WTC11 (cell line): Measurements from ENCODE around the gene CREBRF.

Experiments used
- AFF4 ChIP-seq: sonication (generic); formaldehyde crosslinking; IDR thresholded peaks from 2 replicates; pipeline ENCODE4 v1.8.1; 2023; ENCODE audit warnings: mild to moderate bottlenecking, missing genetic modification reagents, borderline replicate concordance
- ATF6 ChIP-seq: sonication (generic); formaldehyde crosslinking; IDR thresholded peaks from 2 replicates; pipeline ENCODE4 v1.8.1; 2023; ENCODE audit warnings: mild to moderate bottlenecking, missing genetic modification reagents
- CTCF ChIP-seq: fragments of 200-600 bp; IDR thresholded peaks from 2 replicates; pipeline ENCODE4 v1.8.0; 2022; ENCODE audit warnings: antibody characterized with exemption
- E2F4 ChIP-seq: sonication (generic); formaldehyde crosslinking; IDR thresholded peaks from 2 replicates; pipeline ENCODE4 v1.8.1; 2022; ENCODE audit warnings: low read depth, mild to moderate bottlenecking, moderate library complexity, missing genetic modification reagents, borderline replicate concordance
- ELF4 ChIP-seq: sonication (generic); formaldehyde crosslinking; IDR thresholded peaks from 2 replicates; pipeline ENCODE4 v1.8.1; 2022; ENCODE audit warnings: low read depth, mild to moderate bottlenecking, moderate library complexity, missing genetic modification reagents
- EMX1 ChIP-seq: fragments of 250-450 bp; sonication (Bioruptor Pico); IDR thresholded peaks from 2 replicates; pipeline ENCODE4 v1.8.0; 2021; ENCODE audit warnings: mild to moderate bottlenecking
- ETV6 ChIP-seq: sonication (generic); formaldehyde crosslinking; IDR thresholded peaks from 2 replicates; pipeline ENCODE4 v1.8.1; 2022; ENCODE audit warnings: mild to moderate bottlenecking, missing genetic modification reagents
- IRF2 ChIP-seq: sonication (generic); formaldehyde crosslinking; IDR thresholded peaks from 2 replicates; pipeline ENCODE4 v1.8.0; 2022; ENCODE audit warnings: low read depth, missing genetic modification reagents, borderline replicate concordance
- NFYB ChIP-seq: sonication (generic); formaldehyde crosslinking; conservative IDR thresholded peaks from 2 replicates; pipeline ENCODE4 v1.8.0; 2022; ENCODE audit warnings: low read depth, missing genetic modification reagents
- RORB ChIP-seq: fragments of 250-450 bp; sonication (Bioruptor Pico); IDR thresholded peaks from 2 replicates; pipeline ENCODE4 v1.9.0; 2021; ENCODE audit warnings: mild to moderate bottlenecking
- ZBTB43 ChIP-seq: sonication (generic); formaldehyde crosslinking; IDR thresholded peaks from 2 replicates; pipeline ENCODE4 v1.8.1; 2023; ENCODE audit warnings: mild to moderate bottlenecking, missing genetic modification reagents
- TF ChIP-seq, protein P1 (sequence below): sonication (generic); formaldehyde crosslinking; IDR thresholded peaks from 2 replicates; pipeline ENCODE4 v1.8.1; 2022; ENCODE audit warnings: mild to moderate bottlenecking, missing genetic modification reagents, moderate library complexity, borderline replicate concordance

- TF ChIP-seq ATF6 (CRISPR knock-in tag) (no peak), CTCF (no peak), NFYB (CRISPR knock-in tag) (no peak), ZBTB43 (CRISPR knock-in tag) (no peak), RORB (CRISPR knock-in tag) (no peak), ELF4 (CRISPR knock-in tag) (no peak), ETV6 (CRISPR knock-in tag) (no peak), E2F4 (CRISPR knock-in tag) (no peak), IRF2 (CRISPR knock-in tag) (no peak), EMX1 (CRISPR knock-in tag) (no peak), AFF4 (CRISPR knock-in tag) (no peak)
- TF ChIP-seq, protein P1, sequence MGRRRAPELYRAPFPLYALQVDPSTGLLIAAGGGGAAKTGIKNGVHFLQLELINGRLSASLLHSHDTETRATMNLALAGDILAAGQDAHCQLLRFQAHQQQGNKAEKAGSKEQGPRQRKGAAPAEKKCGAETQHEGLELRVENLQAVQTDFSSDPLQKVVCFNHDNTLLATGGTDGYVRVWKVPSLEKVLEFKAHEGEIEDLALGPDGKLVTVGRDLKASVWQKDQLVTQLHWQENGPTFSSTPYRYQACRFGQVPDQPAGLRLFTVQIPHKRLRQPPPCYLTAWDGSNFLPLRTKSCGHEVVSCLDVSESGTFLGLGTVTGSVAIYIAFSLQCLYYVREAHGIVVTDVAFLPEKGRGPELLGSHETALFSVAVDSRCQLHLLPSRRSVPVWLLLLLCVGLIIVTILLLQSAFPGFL (CRISPR knock-in tag) = no peak
These were observed 41.5 kb upstream of the CREBRF start for GRCh38 chr5:173014671-173015070.
